Activated T-helper 1 cell treated with Interleukin-2 at 50 U/mL for 16 hours (primary cell): ENCODE data around the gene RLBP1.

ENCODE experiments used
- DNase-seq: peaks from one replicate; pipeline ENCODE4 v3.0.0-alpha.2; 2020; ENCODE audit warnings: low read depth

The RLBP1 gene

GRCh38 chr15:89177633-89178306 is 43.6 kb downstream of the RLBP1 start:
- peak; percentile 11 for DNase-seq

DNA sequence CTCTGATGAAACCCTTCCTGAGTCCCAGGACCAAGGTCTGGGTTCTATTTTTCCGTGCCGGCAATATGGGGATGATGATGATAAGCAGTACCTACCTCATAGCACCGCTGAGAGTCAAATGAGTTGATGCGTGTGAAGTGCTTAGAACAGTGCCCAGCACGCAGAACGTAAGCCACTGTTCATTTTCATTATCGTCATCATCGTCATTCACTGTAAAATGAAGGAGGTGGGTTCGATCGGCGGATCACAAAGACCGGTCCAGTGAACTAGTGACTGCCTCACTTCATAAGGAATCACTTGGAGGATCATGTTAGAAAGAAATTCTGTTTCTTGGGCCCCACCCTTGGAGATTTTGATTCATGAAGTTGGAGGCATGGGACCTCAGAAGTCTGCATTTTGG is 44.3 kb downstream of the RLBP1 start:
- no peak for DNase-seq

GRCh38 chr15:89175617-89176191 is 45.7 kb downstream of the RLBP1 start:
- no peak for DNase-seq

DNA sequence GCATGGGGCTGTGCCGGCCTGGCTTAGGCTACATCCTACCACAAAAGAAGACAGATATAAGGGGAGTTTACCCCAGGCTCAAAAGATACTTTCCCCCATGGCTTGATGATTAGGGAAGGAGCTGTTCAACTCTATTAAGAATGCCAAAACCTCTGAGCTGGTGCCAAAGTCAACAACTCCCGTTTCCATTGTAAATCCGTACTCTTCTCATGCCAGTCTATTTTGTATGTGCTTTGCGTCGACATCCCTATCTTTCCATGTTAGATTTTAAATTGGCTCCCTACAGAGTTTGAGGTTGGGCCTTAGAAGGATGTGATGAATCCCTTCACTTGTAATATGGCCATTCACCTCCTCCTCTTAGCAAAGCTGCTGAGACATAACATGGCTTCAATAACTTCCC is 46.9 kb downstream of the RLBP1 start:
- no peak for DNase-seq

DNA sequence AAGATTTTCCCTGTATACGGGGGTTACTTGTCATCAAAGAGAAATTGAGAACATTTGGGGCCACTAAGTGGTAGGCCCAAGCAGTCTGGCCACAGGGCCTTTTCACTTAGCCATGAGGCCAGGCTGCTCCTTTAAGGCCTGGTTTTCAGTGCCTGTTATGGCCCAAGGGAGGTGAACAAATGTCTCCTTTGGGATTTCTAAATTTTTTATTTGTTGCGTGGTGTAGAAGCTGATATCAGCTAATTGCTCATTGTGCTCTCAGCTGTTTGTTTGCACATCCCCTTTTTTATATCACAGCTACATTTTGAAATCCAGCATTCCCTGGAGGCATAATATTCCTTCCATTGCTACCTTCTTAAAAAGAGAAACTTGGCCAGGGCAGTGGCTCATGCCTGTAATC is 48.5 kb downstream of the RLBP1 start:
- no peak for DNase-seq

DNA sequence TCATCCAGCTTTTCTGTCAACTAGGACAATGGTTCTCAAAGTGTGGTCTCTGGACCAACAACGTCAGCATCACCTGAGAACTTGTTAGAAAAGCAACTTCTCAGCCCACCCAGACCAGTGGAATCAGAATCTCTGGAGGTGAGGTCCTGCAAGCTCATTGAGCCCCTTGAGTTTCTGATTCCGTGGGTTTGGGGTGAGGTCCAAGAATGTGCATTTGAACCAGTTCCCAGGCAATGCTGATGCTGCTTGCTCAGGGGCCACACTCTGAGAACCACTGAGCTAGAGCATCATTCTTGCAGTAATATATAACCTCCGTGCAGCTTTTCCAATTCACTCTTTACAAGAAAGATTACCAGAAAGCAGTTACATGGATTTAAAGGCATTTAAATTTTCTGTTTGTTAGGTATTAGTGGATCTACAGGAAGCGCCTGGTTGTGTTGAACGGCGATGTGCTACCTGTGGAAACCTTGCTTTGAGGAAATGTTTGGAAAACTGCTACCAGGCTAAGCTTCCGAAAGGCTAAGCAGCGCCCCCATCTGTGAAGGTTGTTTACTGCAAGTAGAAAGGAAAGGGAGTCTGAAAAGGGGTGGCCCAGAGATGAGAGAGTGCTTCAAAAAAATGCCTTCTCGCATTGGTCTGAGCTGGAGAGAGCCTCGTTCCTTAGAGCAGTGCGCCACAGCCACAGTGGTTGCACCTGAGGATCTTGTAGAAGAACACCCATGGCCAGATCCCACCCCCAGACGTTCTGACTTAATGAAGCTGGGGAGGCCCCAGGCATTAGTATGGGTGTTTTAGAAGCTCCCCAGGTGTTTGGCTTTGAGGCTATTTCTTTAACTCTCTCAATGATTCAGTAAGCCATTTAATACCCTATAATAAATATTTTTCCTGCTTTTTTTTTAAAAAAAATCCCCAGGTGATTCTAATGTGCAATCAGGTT is 50.0 kb downstream of the RLBP1 start:
- no peak for DNase-seq

DNA sequence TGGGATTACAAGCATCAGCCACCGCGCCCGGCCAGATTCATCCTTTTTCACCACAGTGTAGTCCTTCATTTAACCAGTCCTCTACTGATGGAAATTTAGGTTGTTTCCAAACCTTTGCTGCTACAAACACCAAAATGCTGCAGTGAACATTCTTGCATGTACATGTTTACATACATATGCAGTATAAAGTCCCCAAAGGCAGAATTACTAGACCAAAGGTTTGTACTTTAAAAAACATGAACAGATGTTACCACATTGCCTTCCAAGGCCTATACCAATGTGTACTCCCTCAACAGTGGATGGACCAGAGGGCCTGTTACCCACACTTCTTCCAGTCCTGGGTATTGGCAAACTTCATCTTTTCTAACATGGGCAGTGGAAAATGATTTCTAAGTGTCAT is 51.0 kb downstream of the RLBP1 start:
- no peak for DNase-seq

DNA sequence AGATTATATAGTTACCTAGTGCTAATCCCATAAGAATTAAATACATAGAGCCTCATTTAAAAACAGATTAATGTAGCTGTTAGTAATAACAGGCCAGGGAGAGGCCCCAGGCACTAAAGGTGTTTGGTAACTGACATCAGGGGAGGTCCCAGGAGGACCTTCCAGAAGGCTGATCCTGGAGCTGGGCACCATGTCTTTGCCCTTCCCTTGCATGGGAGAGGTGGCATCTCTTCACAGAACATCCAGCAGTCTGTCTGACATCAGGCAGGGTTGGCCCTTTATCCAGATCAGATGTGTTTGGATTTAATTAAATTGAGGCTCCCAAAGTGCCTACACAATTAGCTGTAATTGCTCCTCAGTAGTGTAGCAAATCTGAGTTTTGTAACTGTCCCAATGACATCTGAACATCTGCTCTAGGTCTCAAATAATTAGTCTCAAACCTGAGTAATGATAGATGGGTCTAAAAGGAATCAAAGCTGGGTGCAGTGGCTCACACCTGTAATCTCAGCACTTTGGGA is 53.0 kb downstream of the RLBP1 start:
- no peak for DNase-seq

DNA sequence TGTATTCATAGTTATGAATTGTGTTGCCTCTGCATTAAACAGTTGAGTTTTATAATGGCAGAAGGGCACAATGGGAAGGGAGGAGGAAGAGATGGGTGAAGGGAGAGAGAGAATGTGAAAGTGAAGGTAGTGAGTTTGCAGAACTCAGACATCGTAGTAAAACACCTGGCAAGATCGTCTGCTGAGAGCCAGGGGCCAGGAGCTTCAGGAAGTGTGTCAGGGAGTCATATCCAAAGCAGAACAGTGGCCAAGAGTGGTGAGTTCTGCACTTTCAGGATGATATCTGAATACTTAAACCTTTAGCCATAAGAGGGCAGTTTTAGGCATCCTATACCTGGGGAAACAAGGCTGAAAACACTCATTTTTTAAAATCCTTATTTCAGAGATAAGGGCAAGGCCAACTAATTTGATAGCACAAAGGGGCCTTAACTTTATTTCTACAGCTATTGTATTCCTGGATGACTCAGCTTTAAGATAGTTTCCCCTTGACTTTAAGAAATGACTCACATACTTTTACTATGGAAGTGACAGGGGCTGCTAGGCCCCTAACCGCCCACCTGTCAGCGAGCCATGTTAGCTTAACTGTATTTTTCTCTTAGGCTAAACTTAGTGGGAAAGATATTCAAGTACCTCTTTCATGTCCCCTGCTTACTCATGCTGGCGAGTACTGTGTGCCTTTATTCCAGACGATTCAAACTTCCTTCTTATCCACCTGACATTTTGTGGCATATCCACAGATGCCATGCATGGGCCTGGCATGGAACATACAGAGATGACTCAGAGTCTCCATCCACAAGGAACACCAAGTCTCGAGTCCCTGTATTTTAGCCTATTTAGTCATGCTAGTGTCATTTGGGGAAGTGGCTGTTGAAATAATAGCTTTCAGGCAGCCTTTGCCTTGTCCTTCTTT is 53.9 kb downstream of the RLBP1 start:
- no peak for DNase-seq

DNA sequence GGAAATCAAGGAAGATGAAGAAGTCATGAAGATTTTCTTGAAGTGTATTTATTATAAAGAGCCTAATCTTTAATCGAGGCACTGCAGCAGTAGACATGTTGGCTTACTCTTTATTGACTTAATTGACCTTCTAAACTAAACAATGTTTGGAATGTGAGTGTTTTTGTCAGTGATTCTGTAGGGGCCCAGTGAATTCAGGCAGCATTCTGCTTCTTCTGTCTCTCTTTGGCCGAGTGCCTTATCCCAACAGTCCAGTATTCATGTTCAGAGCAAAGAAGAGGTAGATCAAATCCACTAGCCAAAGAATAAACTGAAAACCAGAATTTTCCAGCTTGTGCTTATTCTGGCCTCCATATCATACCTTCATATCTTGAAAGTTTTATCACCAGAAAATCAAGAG is 55.7 kb downstream of the RLBP1 start:
- no peak for DNase-seq

DNA sequence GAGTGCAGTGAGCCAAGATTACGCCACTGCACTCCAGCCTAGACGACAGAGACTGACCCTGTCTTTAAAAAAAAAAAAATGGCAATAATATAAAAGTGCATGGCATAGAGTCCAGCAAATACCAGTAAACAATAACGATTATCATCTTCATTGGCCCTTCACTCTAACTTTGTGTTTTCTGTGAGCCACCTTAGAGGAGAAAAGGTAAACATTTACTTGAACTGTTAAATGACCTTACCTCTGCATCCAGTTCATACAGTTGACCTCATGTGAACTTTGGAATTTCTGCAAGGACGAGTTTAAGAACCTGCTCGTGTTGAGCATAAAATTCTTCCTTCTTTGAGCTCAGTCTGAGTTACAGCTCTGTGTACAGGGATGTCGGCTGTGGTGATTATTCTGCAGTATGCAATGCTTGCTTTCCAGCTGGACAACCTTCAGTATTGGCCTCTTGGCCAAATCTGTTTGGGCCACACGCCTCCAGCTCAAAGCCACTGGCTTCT is 56.6 kb downstream of the RLBP1 start:
- DNase-seq = no peak

DNA sequence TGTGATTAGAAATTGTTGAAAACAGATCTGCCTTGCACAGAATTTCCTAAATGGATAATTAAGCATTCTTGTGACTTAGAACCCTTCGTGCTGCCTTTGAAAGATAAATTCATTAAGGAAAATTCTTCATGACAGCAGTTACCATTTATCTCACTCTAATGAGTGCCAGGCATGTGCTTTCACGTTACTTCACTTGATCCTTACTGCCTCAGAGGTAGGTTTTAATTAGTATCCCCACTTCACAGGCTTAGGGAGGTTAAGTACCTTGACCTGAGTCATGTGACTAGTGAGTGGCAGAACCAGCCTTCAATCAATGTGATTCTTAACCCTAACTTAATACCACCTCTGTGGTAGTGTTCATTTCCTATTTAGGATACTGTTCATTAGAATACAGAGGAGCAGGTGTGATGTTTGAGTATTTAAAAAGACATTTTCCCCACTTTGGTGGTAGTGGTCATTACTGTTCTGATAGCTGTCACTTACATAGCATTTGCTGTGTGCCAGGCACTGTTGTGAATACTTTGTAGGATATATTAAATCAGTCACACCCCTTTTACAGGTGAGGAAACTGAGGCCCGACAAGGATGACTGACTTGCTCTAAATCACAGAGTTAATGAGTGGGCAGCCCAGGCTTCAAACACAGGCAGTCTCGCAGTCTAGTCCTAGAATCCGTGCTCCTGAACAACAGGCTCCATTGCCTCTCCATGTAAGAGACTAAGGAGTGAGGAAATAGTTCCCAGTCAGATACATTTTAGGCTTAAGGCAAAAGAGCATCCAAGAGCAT is 57.9 kb downstream of the RLBP1 start:
- DNase-seq = no peak

DNA sequence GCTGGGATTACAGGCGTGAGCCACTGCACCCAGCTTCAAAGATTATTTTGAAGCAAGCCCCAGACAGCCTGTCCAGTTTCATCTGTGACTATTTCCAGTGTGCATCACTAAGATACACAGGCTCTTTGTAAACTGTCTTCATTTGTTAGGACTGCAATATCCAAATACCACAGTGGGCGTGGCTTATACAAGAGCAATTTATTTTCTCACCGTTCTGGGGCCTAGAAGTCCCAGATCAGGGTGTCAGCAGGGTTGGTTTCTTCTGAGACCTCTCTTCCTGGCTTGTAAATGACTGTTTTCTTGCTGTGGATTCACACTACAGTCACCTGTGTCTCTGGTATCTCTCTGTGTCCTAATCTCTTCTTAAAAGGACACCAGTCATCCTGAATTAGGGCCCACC is 59.7 kb downstream of the RLBP1 start:
- DNase-seq = no peak
